Naive thymus-derived CD4-positive, alpha-beta T cell (primary cell): ENCODE results near the gene SVOPL. TPM values are rescaled to one million over a fixed set of nuclear protein-coding genes. Genes with fewer than 3 reads are reported as not detected.

ENCODE experiments used
- polyA plus RNA-seq, 2 donors: library from polyadenylated mRNA; unstranded; fragments of 300-500 nt; fragmentation: Illumina TruSeq; gene quantifications; one replicate each; pipeline ENCODE4 v1.2.3, GENCODE V29; 2021
- total RNA-seq, 6 experiments: library from RNA in 5 of 6; stranded (reverse) in 5 of 6; gene quantifications; 1 replicate in 5 of 6; 2 replicates in 1 of 6; pipeline ENCODE4 v1.2.3 and lab custom pipeline; 2021 to 2026

Gene SVOPL
- total and polyA plus RNA-seq, 7 experiments from 2014 or later, result 0.47 to 0.74 (median 0.64) TPM; not detected in 4

Other genes with a start within 250 kb of the SVOPL start
- 10 to 100 TPM; 16.9 to 19.3 (median 18.7) TPM for gene TRIM24, start 241.1 kb downstream of the SVOPL start, total RNA-seq
- 10 to 100 TPM in 1 of 2 donors, 1 to 10 TPM in 1; 8.1 to 11.0 TPM for gene TRIM24, start 241.1 kb downstream of the SVOPL start, polyA plus RNA-seq
- 1 to 10 TPM in 1 of 5 experiments, not detected in 4; 1.3 TPM for gene TMEM213, start 96.6 kb upstream of the SVOPL start, total RNA-seq
- not detected for gene TMEM213, start 96.6 kb upstream of the SVOPL start, polyA plus RNA-seq
- not detected for gene ATP6V0A4, start 96.8 kb upstream of the SVOPL start, total RNA-seq
- gene ATP6V0A4, start 96.8 kb upstream of the SVOPL start, polyA plus RNA-seq, result not detected